ENCODE data around the gene POFUT2. TPM values are rescaled to one million over a fixed set of nuclear protein-coding genes. Genes with fewer than 3 reads are reported as not detected.

Gene POFUT2
- total RNA-seq, 1 experiment from 2014 or later, result 25.5 TPM

- in situ Hi-C loops (cut with HindIII; ENCODE audit: low sequenced_read_pairs), result no loop called here
- DNase-seq (ENCODE audit: low spot score), result no peak
These were observed 2.2 kb upstream of the POFUT2 start for GRCh38 chr21:45289655-45290515.

GRCh38 chr21:45289134-45289533 is 1.4 kb upstream of the POFUT2 start:
- in situ Hi-C loops (cut with HindIII; ENCODE audit: low sequenced_read_pairs), result no loop called here
- DNase-seq (ENCODE audit: low spot score), result no peak

GRCh38 chr21:45288441-45288841 is 746 bp upstream of the POFUT2 start:
- no peak for DNase-seq (ENCODE audit: low spot score)
- in situ Hi-C loops (cut with HindIII; ENCODE audit: low sequenced_read_pairs), result no loop called here

GRCh38 chr21:45286671-45287437 is 841 bp downstream of the POFUT2 start:
- in situ Hi-C loops (cut with HindIII; ENCODE audit: low sequenced_read_pairs), result no loop called here
- no peak for DNase-seq (ENCODE audit: low spot score)

- in situ Hi-C loops (cut with HindIII; ENCODE audit: low sequenced_read_pairs), result no loop called here
- no peak for DNase-seq (ENCODE audit: low spot score)
These were observed 2.3 kb downstream of the POFUT2 start for GRCh38 chr21:45285266-45285931.

DNA sequence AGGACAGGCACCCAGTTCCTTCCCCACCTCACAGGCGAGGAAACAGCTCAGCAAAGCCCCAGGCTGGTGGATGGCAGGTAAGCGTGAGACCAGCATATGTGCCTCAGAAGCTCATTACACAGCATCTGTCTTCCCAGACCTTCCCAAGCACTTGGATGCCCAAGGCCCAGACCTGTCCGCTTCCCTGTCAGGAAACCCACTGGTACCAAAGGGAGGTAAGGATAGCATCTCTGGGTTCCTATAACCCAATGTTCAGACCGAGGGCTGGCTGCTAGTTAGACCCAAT is 3.3 kb downstream of the POFUT2 start:
- in situ Hi-C loops (cut with HindIII; ENCODE audit: low sequenced_read_pairs), result no loop called here
- DNase-seq (ENCODE audit: low spot score), result no peak

GRCh38 chr21:45283611-45284455 is 3.9 kb downstream of the POFUT2 start:
- in situ Hi-C loops (cut with HindIII; ENCODE audit: low sequenced_read_pairs), result no loop called here

DNA sequence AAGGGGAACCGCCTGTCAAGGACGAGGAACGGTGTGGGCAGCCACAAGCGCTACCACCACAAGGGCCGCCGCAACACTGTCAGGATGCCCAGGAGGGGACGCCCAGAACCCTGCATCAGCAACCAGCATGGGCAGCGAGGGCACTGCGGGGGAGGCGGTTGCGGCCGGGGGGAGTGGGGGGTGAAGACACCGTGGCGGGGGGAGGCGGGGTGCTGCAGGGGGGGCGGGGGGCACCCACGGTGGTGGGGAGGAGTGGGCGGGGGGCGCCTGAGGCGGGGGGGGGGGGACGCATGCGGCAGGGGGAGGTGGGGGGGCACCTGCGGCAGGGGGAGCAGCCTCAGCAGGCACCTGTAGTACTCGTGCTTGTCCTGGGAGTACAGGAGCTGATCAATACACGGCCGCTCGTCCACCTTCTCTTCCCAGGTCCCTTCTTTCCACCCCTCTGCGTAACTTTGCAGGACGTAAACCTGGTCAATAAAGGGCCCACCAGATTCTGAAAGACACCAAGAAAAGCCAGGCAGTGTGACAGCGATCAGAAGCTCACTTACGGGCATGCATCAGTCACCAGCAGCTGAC is 4.6 kb downstream of the POFUT2 start:
- in situ Hi-C loops (cut with HindIII; ENCODE audit: low sequenced_read_pairs), result no loop called here
- DNase-seq (ENCODE audit: low spot score), result no peak

More at GRCh38 chr21:45283611-45284455, 3.9 kb downstream of the POFUT2 start:
- no peak for DNase-seq (ENCODE audit: low spot score)

DNA sequence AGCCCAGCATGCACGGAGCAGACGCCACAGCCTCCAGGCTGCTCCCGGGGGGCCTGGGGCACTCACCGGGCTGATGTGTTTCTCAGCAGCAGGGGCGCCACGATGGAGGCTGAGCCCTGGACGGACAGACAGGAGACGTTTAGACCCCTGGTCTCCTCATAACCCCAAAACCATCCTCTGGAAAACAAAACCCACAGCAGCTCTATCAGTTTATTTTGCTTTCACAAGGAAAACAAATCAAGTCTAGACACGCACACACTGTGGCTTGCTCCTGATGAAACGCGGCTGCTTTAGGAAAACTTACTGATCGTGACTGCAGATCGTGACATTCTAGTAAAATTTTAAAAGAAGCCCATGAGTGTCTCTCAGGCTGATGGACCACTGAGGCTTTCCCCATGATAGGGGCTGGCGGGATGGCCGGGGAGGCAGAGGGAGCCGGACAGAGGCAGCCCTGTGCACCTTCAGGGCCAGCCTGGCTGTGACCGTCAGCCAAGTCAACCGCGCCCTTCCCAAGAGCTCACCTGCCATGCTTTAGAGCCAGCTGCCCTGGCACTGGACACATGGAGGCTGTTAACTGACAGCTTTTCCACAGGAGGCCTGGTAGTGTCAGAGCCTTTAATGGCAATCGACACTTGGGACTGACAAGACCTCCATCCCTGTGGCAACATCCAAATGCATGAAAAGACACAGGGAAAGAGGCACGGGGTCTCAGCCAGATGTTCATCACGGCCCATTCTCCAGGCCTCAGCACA is 5.2 kb downstream of the POFUT2 start:
- in situ Hi-C loops (cut with HindIII; ENCODE audit: low sequenced_read_pairs), result no loop called here
- no peak for DNase-seq (ENCODE audit: low spot score)

DNA sequence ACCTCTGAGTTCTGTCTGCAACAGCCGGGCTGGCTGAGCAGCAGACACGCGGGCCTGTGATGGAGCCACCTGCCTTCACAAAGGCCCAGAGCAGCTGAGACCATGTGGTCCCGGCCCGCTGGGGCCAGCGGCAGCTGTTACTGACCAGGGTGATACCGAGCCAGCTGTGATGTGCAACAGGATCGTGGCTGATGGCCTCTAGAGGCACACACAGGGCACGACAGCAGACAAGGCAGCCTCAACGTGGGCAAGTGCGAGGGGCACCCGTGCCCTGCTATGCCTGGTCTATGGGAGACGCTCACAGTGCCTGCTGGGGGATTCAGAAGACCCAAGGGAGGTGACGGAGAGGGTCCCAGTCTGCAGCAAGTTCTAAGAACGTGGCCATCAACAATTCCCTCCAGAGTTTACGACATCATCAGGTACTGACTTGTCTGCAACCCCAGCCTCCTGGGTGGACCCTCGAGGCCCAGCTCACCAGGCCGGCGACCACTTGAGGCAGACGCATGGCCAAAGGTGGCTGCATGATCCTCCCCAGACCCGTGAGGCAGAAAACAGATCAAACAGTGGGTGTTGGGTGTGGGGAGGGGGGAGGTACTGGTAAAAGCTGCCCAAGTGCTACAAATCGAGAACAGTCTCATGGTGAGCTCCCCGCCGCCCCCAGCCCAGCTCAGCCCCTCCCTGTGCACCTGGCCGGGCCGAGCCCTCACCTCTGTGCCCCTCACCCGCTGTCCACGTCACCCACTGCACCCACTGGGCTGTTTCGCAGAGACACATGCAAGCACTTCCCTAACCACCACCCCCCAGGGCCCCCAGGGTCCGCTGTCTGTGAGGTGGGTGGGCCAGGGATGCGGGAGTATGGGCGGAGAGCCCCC is 6.0 kb downstream of the POFUT2 start:
- in situ Hi-C loops (cut with HindIII; ENCODE audit: low sequenced_read_pairs), result no loop called here
- no peak for DNase-seq (ENCODE audit: low spot score)

DNA sequence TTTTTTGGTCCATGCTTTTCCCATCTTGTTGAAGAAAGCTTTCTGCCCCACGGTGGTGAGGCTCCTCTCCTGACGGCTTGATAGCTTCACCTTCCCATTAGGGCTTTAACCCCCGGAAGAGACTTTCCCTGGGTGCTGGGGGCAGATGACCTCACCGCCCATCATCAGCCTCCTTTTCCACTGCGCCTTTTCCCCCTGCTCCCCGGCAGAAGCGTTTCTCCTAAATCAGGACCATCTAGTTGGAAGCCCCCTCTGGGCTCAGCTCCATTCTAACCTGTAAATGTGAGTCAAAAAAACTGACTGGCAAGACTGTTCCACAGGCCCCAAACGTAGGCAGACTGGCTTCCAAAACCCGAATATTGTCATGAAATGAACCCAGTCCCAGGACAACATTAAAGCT is 6.7 kb downstream of the POFUT2 start:
- no peak for DNase-seq (ENCODE audit: low spot score)
- in situ Hi-C loops (cut with HindIII; ENCODE audit: low sequenced_read_pairs), result no loop called here

GRCh38 chr21:45280178-45280821 is 7.4 kb downstream of the POFUT2 start:
- no peak for DNase-seq (ENCODE audit: low spot score)
- in situ Hi-C loops (cut with HindIII; ENCODE audit: low sequenced_read_pairs), result no loop called here

GRCh38 chr21:45279446-45280177 is 8.1 kb downstream of the POFUT2 start:
- DNase-seq (ENCODE audit: low spot score), result no peak
- in situ Hi-C loops (cut with HindIII; ENCODE audit: low sequenced_read_pairs), result no loop called here

GRCh38 chr21:45278156-45278911 is 9.4 kb downstream of the POFUT2 start:
- no peak for DNase-seq (ENCODE audit: low spot score)
- in situ Hi-C loops (cut with HindIII; ENCODE audit: low sequenced_read_pairs), result no loop called here

- in situ Hi-C loops (cut with HindIII; ENCODE audit: low sequenced_read_pairs), result no loop called here
- no peak for DNase-seq (ENCODE audit: low spot score)
These were observed 10.3 kb downstream of the POFUT2 start for GRCh38 chr21:45277101-45278045.

Measured in G401 (cell line).